Epithelial cell of proximal tubule (primary cell): ENCODE measurements around the gene MAST4. TPM values are rescaled to one million over a fixed set of nuclear protein-coding genes. Genes with fewer than 3 reads are reported as not detected.

Source experiments
- DNase-seq: peaks from one replicate; pipeline ENCODE4 v3.0.0-alpha.2; 2011; ENCODE audit warnings: low read depth
- H3K4me3 ChIP-seq: 2 replicates; pipeline ENCODE4 v1.5.1; 2011; ENCODE audit warnings: low read depth, mild to moderate bottlenecking, low read length
- CTCF ChIP-seq: conservative IDR thresholded peaks from 2 replicates; pipeline ENCODE4 v1.5.1; 2012; ENCODE audit warnings: low read depth, mild to moderate bottlenecking, low read length
- total RNA-seq: library from RNA; depleted of rRNA; stranded (reverse); fragments of >200 nt; gene quantifications from 2 replicates; pipeline ENCODE4 v1.2.3, GENCODE V29; 2015

MAST4 gene
- total RNA-seq, 1 donor from 2014 or later: 17.3 TPM

GRCh38 chr5:66888613-66889012, 292.4 kb downstream of the MAST4 start:
- no peak for DNase-seq
- H3K4me3 ChIP-seq: no peak overlapping the region

GRCh38 chr5:66889056-66889455, 292.9 kb downstream of the MAST4 start:
- no peak for TF ChIP-seq CTCF
- no peak for DNase-seq
- H3K4me3 ChIP-seq: no peak overlapping the region

More at GRCh38 chr5:66888613-66889012, 292.4 kb downstream of the MAST4 start:
- TF ChIP-seq CTCF: no peak

GRCh38 chr5:66889524-66889923, 293.3 kb downstream of the MAST4 start:
- TF ChIP-seq CTCF: no peak
- H3K4me3 ChIP-seq: no peak overlapping the region
- DNase-seq: no peak

GRCh38 chr5:66891184-66891925, 295.2 kb downstream of the MAST4 start:
- peak; percentile 89 for DNase-seq
- TF ChIP-seq CTCF: no peak
- no peak overlapping the region for H3K4me3 ChIP-seq

- no peak for DNase-seq
- H3K4me3 ChIP-seq: no peak overlapping the region
- TF ChIP-seq CTCF: no peak
Observed at GRCh38 chr5:66892716-66893115, 296.5 kb downstream of the MAST4 start.

- no peak for TF ChIP-seq CTCF
- no peak for DNase-seq
Observed at GRCh38 chr5:66894480-66895240, 298.5 kb downstream of the MAST4 start.

More at GRCh38 chr5:66894480-66895240, 298.5 kb downstream of the MAST4 start:
- no peak overlapping the region for H3K4me3 ChIP-seq
